WTC11 (cell line): Measurements from ENCODE around the gene TMEM81. TPM values are rescaled to one million over a fixed set of nuclear protein-coding genes. Genes with fewer than 3 reads are reported as not detected.

Experiments used
- ATAC-seq: fragments of 200-7000 bp; cut with Tn5 transposase; 2 replicates; pipeline ENCODE4 v1.10.0; 2021; ENCODE audit warnings: mild to moderate bottlenecking, moderate library complexity
- Bru-seq: library from RNA; stranded (reverse); fragments of 400-500 nt; gene quantifications from one replicate; lab custom pipeline; 2021; lab: Mats Ljungman, UMichigan
- CTCF ChIA-PET: fragments of 300-600 bp; sonication (Branson Sonifier 250); formaldehyde crosslinking; loops from one replicate; lab custom pipeline; 2021; ENCODE audit warnings: antibody characterized with exemption; lab: Charles Lee
- POLR2A ChIA-PET: fragments of 350-600 bp; sonication (Branson Sonifier 250); formaldehyde crosslinking; loops from one replicate; lab custom pipeline; 2021; ENCODE audit warnings: antibody characterized with exemption; lab: Charles Lee
- DNase-seq: peaks from one replicate; pipeline ENCODE4 v3.0.0; 2021; ENCODE audit warnings: low spot score
- H3K27ac Mint-ChIP-seq: 2 replicates; pipeline ENCODE4 v1.8.0; 2021; ENCODE audit warnings: mixed read lengths
- H3K27me3 Mint-ChIP-seq: 2 replicates; pipeline ENCODE4 v1.8.0; 2021; ENCODE audit warnings: low read depth, mild to moderate bottlenecking, moderate library complexity, mixed read lengths
- H3K36me3 Mint-ChIP-seq: 2 replicates; pipeline ENCODE4 v1.8.0; 2021; ENCODE audit warnings: mixed read lengths
- H3K4me1 Mint-ChIP-seq: 2 replicates; pipeline ENCODE4 v1.8.0; 2022; ENCODE audit warnings: mixed read lengths
- H3K4me3 Mint-ChIP-seq: 2 replicates; pipeline ENCODE4 v1.8.0; 2021; ENCODE audit warnings: mild to moderate bottlenecking, moderate library complexity, mixed read lengths
- H3K9me3 Mint-ChIP-seq: 2 replicates; pipeline ENCODE4 v1.8.0; 2021; ENCODE audit warnings: mixed read lengths
- AR ChIP-seq: fragments of 250-450 bp; sonication (Bioruptor Pico); IDR thresholded peaks from 2 replicates; pipeline ENCODE4 v1.9.0; 2021; ENCODE audit warnings: mild to moderate bottlenecking
- ATF1 ChIP-seq: sonication (generic); formaldehyde crosslinking; IDR thresholded peaks from 2 replicates; pipeline ENCODE4 v1.8.1; 2023; ENCODE audit warnings: mild to moderate bottlenecking, moderate library complexity, missing genetic modification reagents
- CBFB ChIP-seq: sonication (generic); formaldehyde crosslinking; IDR thresholded peaks from 2 replicates; pipeline ENCODE4 v1.8.1; 2022; ENCODE audit warnings: mild to moderate bottlenecking, low read depth, missing genetic modification reagents
- CTCF ChIP-seq: fragments of 200-600 bp; IDR thresholded peaks from 2 replicates; pipeline ENCODE4 v1.8.0; 2022; ENCODE audit warnings: antibody characterized with exemption
- ERG ChIP-seq: fragments of 250-450 bp; sonication (Bioruptor Pico); IDR thresholded peaks from 2 replicates; pipeline ENCODE4 v1.8.0; 2021; ENCODE audit warnings: mild to moderate bottlenecking
- FOXJ3 ChIP-seq: sonication (generic); formaldehyde crosslinking; IDR thresholded peaks from 2 replicates; pipeline ENCODE4 v1.9.0; 2021; ENCODE audit warnings: missing genetic modification reagents, mild to moderate bottlenecking, borderline replicate concordance
- GABPB1 ChIP-seq: sonication (generic); formaldehyde crosslinking; IDR thresholded peaks from 2 replicates; pipeline ENCODE4 v1.8.1; 2023; ENCODE audit warnings: mild to moderate bottlenecking, missing genetic modification reagents
- GTF2I ChIP-seq: fragments of 250-450 bp; sonication (Bioruptor Pico); conservative IDR thresholded peaks from 2 replicates; pipeline ENCODE4 v1.4.0; 2021; ENCODE audit warnings: mild to moderate bottlenecking
- HMGXB4 ChIP-seq: sonication (generic); formaldehyde crosslinking; IDR thresholded peaks from 2 replicates; pipeline ENCODE4 v1.8.1; 2023; ENCODE audit warnings: mild to moderate bottlenecking, moderate library complexity, missing genetic modification reagents
- IRF2 ChIP-seq: sonication (generic); formaldehyde crosslinking; IDR thresholded peaks from 2 replicates; pipeline ENCODE4 v1.8.0; 2022; ENCODE audit warnings: low read depth, missing genetic modification reagents, borderline replicate concordance
- NFE2L1 ChIP-seq: sonication (generic); formaldehyde crosslinking; IDR thresholded peaks from 2 replicates; pipeline ENCODE4 v1.8.1; 2023; ENCODE audit warnings: missing genetic modification reagents
- PRDM15 ChIP-seq: sonication (generic); formaldehyde crosslinking; IDR thresholded peaks from 2 replicates; pipeline ENCODE4 v1.8.0; 2022; ENCODE audit warnings: missing genetic modification reagents
- ZNF219 ChIP-seq: sonication (generic); formaldehyde crosslinking; IDR thresholded peaks from 2 replicates; pipeline ENCODE4 v1.8.0; 2023; ENCODE audit warnings: missing genetic modification reagents, mild to moderate bottlenecking, borderline replicate concordance
- ZNF281 ChIP-seq: sonication (generic); formaldehyde crosslinking; IDR thresholded peaks from 2 replicates; pipeline ENCODE4 v1.8.0; 2023; ENCODE audit warnings: mild to moderate bottlenecking, missing genetic modification reagents
- long read RNA-seq, 3 experiments: library from RNA in 1 of 3; library from capped mRNA in 1 of 3; library from polyadenylated mRNA in 1 of 3; unstranded in 2 of 3; stranded (forward) in 1 of 3; transcript quantifications; one replicate each; pipeline ENCODE4 v2.0.0, GENCODE V29; 2021
- total RNA-seq: library from RNA; stranded (reverse); gene quantifications from 3 replicates; pipeline ENCODE4 v1.2.3, GENCODE V29; 2021
- TF ChIP-seq, protein P1 (sequence below): sonication (generic); formaldehyde crosslinking; IDR thresholded peaks from 2 replicates; pipeline ENCODE4 v1.8.0; 2022; ENCODE audit warnings: mild to moderate bottlenecking, missing genetic modification reagents

The TMEM81 gene
- total RNA-seq (5.7 to 7.5 TPM (median 5.7 TPM) in 3 replicates), Bru-seq, nascent RNA (percentile 83 among the genes with signal in this experiment)
- long read RNA-seq, experiment 1, transcript TMEM81-201 (1 exons, 1,332 nt): major isoform, 7 of 7 reads
- long read RNA-seq, experiment 1, partial matches to known transcripts: 0 of 7 reads
- long read RNA-seq, experiment 1, other reads (novel, unspliced or antisense): 0 of 7 reads
- long read RNA-seq, experiment 2, transcript TMEM81-201 (1 exons, 1,332 nt): major isoform, 6 of 6 reads
- long read RNA-seq, experiment 2, partial matches to known transcripts: 0 of 6 reads
- long read RNA-seq, experiment 2, other reads (novel, unspliced or antisense): 0 of 6 reads
- long read RNA-seq, experiment 3: 0 reads

DNA sequence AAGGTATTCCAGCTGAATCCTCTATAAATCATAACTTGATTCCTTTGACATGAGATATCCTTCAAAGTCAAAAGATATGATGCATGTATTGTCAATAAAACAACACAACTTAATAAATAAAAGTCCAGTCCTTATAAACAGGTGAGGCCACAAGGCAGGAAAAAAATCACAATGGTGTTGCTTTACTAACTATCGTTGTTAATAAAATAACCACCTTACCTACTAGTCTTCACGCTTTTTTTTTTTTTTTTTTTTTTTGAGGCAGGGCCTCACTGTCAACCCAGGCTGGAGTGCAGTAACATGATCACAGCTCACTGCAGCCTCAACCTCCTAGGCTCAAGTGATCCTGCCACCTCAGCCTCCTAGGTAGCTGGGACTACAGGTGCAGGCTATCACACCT lies at the start of gene TMEM81:
Gene TMEM81 (minus strand): TSS at position 101 of the 400 bp plus-strand sequence. CDS start 140 bp downstream, outside the sequence.
- H3K4me3 Mint-ChIP-seq: no peak within 1 kb of the TSS
- ATAC-seq: no peak
- TF ChIP-seq FOXJ3 (CRISPR knock-in tag): no peak
- TF ChIP-seq PRDM15 (CRISPR knock-in tag): no peak
- TF ChIP-seq CTCF: no peak
- TF ChIP-seq AR (CRISPR knock-in tag): no peak
- TF ChIP-seq ZNF281 (CRISPR knock-in tag): no peak
- no peak for TF ChIP-seq ERG (CRISPR knock-in tag)
- TF ChIP-seq GTF2I (CRISPR knock-in tag): no peak
- no peak for TF ChIP-seq CBFB (CRISPR knock-in tag)
- no peak for TF ChIP-seq NFE2L1
- TF ChIP-seq GABPB1 (CRISPR knock-in tag): no peak
- no peak for TF ChIP-seq ATF1 (CRISPR knock-in tag)
- TF ChIP-seq HMGXB4: no peak
- no peak for TF ChIP-seq ZNF219 (CRISPR knock-in tag)
- TF ChIP-seq IRF2: no peak
- TF ChIP-seq, protein P1, sequence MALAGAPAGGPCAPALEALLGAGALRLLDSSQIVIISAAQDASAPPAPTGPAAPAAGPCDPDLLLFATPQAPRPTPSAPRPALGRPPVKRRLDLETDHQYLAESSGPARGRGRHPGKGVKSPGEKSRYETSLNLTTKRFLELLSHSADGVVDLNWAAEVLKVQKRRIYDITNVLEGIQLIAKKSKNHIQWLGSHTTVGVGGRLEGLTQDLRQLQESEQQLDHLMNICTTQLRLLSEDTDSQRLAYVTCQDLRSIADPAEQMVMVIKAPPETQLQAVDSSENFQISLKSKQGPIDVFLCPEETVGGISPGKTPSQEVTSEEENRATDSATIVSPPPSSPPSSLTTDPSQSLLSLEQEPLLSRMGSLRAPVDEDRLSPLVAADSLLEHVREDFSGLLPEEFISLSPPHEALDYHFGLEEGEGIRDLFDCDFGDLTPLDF (CRISPR knock-in tag): no peak
- no peaks in the 10 kb centered on the region for H3K27me3 Mint-ChIP-seq
- ChIA-PET POLR2A (no interaction called here), CTCF (interaction anchor here (1.5 to 1.6 kb wide), 2 partner anchors 23 to 95 kb away, joined by 6 read pairs; no protein-coding TSS in a partner anchor)
- H3K27ac Mint-ChIP-seq: no peak within 1 kb of the TSS
- no peak for DNase-seq
- H3K36me3 Mint-ChIP-seq: peaks cover 32% of the 10 kb centered on the region
- no peaks in the 10 kb centered on the region for H3K4me1 Mint-ChIP-seq
- H3K9me3 Mint-ChIP-seq: no peaks in the 10 kb centered on the region
